ENCODE measurements around the gene USP38.
"Not testable (repeated sequence)": the region's sequence is repeated elsewhere in the genome, so short reads cannot be mapped to it uniquely, and the experiment has no call there.

USP38 gene, protein sequence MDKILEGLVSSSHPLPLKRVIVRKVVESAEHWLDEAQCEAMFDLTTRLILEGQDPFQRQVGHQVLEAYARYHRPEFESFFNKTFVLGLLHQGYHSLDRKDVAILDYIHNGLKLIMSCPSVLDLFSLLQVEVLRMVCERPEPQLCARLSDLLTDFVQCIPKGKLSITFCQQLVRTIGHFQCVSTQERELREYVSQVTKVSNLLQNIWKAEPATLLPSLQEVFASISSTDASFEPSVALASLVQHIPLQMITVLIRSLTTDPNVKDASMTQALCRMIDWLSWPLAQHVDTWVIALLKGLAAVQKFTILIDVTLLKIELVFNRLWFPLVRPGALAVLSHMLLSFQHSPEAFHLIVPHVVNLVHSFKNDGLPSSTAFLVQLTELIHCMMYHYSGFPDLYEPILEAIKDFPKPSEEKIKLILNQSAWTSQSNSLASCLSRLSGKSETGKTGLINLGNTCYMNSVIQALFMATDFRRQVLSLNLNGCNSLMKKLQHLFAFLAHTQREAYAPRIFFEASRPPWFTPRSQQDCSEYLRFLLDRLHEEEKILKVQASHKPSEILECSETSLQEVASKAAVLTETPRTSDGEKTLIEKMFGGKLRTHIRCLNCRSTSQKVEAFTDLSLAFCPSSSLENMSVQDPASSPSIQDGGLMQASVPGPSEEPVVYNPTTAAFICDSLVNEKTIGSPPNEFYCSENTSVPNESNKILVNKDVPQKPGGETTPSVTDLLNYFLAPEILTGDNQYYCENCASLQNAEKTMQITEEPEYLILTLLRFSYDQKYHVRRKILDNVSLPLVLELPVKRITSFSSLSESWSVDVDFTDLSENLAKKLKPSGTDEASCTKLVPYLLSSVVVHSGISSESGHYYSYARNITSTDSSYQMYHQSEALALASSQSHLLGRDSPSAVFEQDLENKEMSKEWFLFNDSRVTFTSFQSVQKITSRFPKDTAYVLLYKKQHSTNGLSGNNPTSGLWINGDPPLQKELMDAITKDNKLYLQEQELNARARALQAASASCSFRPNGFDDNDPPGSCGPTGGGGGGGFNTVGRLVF

DNA sequence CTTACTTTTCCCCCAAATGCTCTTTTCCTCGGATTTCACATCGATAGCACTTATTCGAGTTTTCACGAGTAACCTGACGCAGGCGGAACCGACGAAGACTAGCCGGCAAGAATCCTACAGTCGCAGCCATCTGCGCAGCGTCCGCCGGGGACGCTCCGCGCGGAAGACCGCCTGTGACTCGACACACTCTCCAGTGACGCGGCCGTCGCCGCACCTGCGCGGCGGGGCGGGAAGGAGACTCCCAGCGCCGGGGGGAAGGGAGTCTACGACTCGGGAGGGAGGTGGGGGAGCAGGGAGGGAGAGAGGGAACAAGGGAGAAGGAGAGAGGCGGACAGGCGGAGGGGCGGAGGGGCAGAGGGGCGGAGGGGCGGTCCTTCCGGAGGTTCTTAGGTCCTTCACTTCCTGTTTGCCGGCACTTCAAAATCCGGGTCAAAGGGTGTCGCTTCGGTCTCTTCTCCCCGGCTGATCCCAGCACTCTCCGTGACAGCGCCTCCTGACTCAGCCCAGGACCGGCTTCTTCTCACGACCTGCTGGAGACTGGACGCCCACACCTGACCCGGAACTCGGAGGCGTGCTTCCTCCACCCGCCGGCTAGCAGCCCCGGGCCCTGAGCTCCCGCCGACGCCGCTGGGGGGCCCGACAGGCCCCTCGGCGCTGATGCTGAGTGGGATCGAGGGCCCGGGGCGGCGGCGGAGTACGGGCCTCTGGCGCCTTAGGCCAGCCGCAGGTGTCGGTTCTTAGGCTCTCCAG, at the start of gene USP38:
USP38 (plus strand) TSS at position 415 of the 750 bp plus-strand sequence. CDS start 534 bp downstream, outside the sequence.
- Mint-ChIP-seq H3K27ac (ENCODE audit: low read depth) (peak within 1 kb of the TSS; percentile 95), H3K9me3 (no peaks in the 10 kb centered on the region), H3K36me3 (ENCODE audit: insufficient read depth) (peaks cover 20% of the 10 kb centered on the region), H3K4me3 (peak within 1 kb of the TSS; percentile 87), H3K4me1 (peaks cover 73% of the 10 kb centered on the region), H3K27me3 (no peaks in the 10 kb centered on the region)
- peak; percentile 86 for ATAC-seq (replicated peaks; ENCODE audit: extremely low read depth, poor library complexity, severe bottlenecking)
- DNase-seq (ENCODE audit: low spot score in 2 of 2), result peak; percentile 64 to 74

DNA sequence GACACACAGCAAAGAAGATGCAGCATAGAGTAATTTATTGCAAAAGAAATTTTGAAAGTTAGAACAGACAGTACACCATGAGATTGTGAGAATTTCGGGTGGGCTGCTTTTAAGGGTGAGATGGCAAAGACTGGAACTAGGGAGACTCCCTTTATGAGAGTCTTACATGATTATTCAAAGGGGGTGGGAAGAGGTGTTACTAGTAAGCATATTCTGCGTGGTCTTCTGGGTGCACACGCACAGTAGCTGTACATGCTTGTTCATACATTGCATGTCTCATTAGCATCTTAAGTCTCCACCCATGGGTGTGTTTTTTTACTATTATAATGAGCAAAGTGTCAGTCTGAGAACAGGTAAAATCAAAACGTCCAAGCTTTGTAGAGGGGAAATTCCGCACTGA, 49.4 kb upstream of the USP38 start:
- ATAC-seq (replicated peaks; ENCODE audit: extremely low read depth, poor library complexity, severe bottlenecking) (no peak), DNase-seq (ENCODE audit: low spot score in 2 of 2) (no peak)
- Mint-ChIP-seq H3K9me3 (no peaks in the 10 kb centered on the region), H3K4me3 (no peak overlapping the region), H3K4me1 (no peaks in the 10 kb centered on the region), H3K36me3 (ENCODE audit: insufficient read depth) (no peaks in the 10 kb centered on the region), H3K27ac (ENCODE audit: low read depth) (no peak overlapping the region), H3K27me3 (no peaks in the 10 kb centered on the region)

DNA sequence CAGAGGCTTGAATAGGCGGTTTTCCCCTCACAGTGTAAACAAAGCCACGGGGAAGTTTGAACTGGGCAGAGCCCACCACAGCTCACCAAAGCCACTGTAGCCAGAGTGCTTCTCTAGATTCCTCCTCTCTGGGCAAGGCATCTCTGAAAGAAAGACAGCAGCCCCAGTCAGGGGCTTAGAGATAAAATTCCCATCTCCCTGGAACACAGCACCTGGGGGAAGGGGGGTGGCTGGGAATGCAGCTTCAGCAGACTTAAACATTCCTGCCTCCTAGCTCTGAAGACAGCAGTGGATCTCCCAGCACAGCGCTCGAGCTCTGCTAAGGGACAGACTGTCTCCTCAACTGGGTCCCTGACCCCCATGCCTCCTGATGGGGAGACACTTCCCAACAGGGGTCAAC, 44.0 kb upstream of the USP38 start:
- H3K4me3 Mint-ChIP-seq, result no peak overlapping the region
- H3K9me3 Mint-ChIP-seq, result peaks cover 21% of the 10 kb centered on the region
- no peak overlapping the region for H3K27ac Mint-ChIP-seq (ENCODE audit: low read depth)
- DNase-seq (ENCODE audit: low spot score in 2 of 2) (no peak), ATAC-seq (replicated peaks; ENCODE audit: extremely low read depth, poor library complexity, severe bottlenecking) (no peak)
- H3K27me3 Mint-ChIP-seq, result peaks cover 17% of the 10 kb centered on the region
- no peaks in the 10 kb centered on the region for H3K4me1 Mint-ChIP-seq
- no peaks in the 10 kb centered on the region for H3K36me3 Mint-ChIP-seq (ENCODE audit: insufficient read depth)

DNA sequence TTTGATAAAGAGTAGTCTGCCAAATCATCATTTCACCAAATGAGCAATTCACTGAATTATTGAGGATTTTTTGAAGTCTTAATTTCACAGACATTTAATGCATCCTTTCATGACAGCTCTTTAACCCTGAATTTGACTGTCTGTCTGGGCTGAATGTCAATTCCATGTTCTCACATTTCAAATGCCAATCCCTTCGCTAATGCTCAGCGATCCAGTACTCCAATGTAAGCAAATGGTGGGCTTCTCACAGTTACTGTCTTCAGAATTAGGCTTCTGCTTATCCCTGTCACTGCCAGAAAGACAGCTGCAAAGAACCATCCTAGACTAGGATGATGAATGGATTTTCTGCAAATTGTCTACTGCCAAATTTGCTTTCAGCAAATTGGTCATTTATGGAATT, 36.2 kb upstream of the USP38 start:
- Mint-ChIP-seq H3K4me3 (no peak overlapping the region), H3K27ac (ENCODE audit: low read depth) (no peak overlapping the region), H3K27me3 (peaks cover 6% of the 10 kb centered on the region), H3K36me3 (ENCODE audit: insufficient read depth) (no peaks in the 10 kb centered on the region), H3K4me1 (no peaks in the 10 kb centered on the region), H3K9me3 (peaks cover 50% of the 10 kb centered on the region)
- DNase-seq (ENCODE audit: low spot score in 2 of 2) (no peak), ATAC-seq (replicated peaks; ENCODE audit: extremely low read depth, poor library complexity, severe bottlenecking) (no peak)

DNA sequence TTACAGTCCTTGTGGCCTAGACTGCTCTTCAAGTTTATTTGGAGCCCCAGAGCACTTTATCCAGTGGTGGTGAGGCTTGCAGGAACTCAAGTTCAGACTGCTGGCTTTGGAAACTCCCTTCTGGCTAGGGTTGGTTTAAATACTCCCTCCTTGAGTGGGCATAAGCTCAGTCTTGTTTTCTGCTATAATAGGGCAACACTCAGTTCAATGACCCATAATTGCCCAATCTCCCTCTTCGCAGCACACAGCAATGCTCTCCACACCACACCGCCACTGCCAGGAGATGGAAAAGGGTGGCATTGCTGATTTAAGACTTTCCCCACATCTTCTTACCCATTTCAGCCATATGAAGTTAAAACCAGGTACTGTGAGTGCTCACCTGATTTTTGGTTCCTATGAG, 27.9 kb upstream of the USP38 start:
- no peak for ATAC-seq (replicated peaks; ENCODE audit: extremely low read depth, poor library complexity, severe bottlenecking)
- DNase-seq (ENCODE audit: low spot score in 2 of 2), result no peak
- Mint-ChIP-seq H3K9me3 (peaks cover 34% of the 10 kb centered on the region), H3K36me3 (ENCODE audit: insufficient read depth) (no peaks in the 10 kb centered on the region), H3K4me1 (no peaks in the 10 kb centered on the region), H3K27me3 (no peaks in the 10 kb centered on the region), H3K27ac (ENCODE audit: low read depth) (no peak overlapping the region), H3K4me3 (no peak overlapping the region)

DNA sequence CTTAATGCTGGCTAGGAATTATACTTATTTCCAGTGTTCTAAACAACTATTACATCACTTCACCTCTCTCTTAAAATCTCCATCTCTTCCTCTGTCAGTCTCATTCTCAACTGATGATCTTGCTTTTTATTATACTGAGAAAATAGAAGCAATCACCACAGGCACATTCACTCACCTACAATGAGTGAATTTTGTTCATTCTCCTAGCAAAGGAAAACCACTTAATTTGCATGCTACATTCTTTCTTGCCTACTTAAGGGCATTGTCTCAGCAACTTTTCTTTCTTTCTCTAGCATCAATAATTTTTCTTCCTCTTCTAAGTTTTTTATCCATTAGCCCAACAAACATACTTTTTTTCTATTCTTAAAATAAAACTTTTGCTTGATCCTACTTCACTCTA, 21.1 kb upstream of the USP38 start:
- H3K9me3 Mint-ChIP-seq, result no peaks in the 10 kb centered on the region
- no peak for ATAC-seq (replicated peaks; ENCODE audit: extremely low read depth, poor library complexity, severe bottlenecking)
- no peak overlapping the region for H3K4me3 Mint-ChIP-seq
- H3K36me3 Mint-ChIP-seq (ENCODE audit: insufficient read depth), result no peaks in the 10 kb centered on the region
- no peaks in the 10 kb centered on the region for H3K4me1 Mint-ChIP-seq
- no peaks in the 10 kb centered on the region for H3K27me3 Mint-ChIP-seq
- no peak overlapping the region for H3K27ac Mint-ChIP-seq (ENCODE audit: low read depth)
- DNase-seq (ENCODE audit: low spot score in 2 of 2), result no peak

DNA sequence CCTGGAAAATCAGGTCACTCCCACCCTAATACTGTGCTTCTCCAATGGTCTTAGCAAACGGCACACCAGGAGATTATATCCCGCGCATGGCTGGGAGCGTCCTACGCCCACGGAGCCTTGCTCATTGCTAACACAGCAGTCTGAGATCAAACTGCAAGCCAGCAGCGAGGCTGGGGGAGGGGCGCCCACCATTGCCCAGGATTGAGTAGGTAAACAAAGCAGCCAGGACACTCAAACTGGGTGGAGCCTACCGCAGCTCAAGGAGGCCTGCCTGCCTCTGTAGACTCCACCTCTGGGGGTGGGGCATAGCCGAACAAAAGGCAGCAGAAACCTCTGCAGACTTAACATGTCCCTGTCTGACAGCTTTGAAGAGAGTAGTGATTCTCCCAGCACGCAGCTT, 18.0 kb upstream of the USP38 start:
- DNase-seq (ENCODE audit: low spot score in 2 of 2); H3K27ac Mint-ChIP-seq (ENCODE audit: low read depth); H3K36me3 Mint-ChIP-seq (ENCODE audit: insufficient read depth); ATAC-seq (replicated peaks; ENCODE audit: extremely low read depth, poor library complexity, severe bottlenecking); H3K4me1 Mint-ChIP-seq; H3K9me3 Mint-ChIP-seq; H3K4me3 Mint-ChIP-seq; H3K27me3 Mint-ChIP-seq: not testable (repeated sequence)

DNA sequence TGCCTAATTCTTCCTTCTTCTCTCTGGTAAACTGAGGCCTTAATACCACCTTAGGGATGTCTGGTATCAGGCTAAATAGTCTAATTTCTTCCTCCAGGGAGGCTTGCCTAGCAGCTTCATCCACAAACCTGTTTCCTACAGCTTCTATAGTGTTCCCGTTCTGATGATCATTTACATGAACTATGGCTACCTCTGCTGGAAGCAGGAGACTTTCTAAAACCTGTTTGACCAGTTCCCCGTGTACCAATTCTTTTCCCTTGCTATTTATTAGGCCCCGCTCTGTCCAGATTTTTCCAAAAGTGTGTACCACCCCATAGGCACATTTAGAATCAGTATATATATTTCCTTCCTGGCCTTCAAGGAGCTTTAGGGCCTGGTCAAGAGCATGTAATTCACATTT, 5.8 kb upstream of the USP38 start:
- Mint-ChIP-seq H3K27me3 (no peaks in the 10 kb centered on the region), H3K36me3 (ENCODE audit: insufficient read depth) (peaks cover 4% of the 10 kb centered on the region), H3K4me3 (no peak overlapping the region), H3K4me1 (peaks cover 30% of the 10 kb centered on the region), H3K27ac (ENCODE audit: low read depth) (no peak overlapping the region), H3K9me3 (peaks cover 16% of the 10 kb centered on the region)
- no peak for DNase-seq (ENCODE audit: low spot score in 2 of 2)
- no peak for ATAC-seq (replicated peaks; ENCODE audit: extremely low read depth, poor library complexity, severe bottlenecking)

DNA sequence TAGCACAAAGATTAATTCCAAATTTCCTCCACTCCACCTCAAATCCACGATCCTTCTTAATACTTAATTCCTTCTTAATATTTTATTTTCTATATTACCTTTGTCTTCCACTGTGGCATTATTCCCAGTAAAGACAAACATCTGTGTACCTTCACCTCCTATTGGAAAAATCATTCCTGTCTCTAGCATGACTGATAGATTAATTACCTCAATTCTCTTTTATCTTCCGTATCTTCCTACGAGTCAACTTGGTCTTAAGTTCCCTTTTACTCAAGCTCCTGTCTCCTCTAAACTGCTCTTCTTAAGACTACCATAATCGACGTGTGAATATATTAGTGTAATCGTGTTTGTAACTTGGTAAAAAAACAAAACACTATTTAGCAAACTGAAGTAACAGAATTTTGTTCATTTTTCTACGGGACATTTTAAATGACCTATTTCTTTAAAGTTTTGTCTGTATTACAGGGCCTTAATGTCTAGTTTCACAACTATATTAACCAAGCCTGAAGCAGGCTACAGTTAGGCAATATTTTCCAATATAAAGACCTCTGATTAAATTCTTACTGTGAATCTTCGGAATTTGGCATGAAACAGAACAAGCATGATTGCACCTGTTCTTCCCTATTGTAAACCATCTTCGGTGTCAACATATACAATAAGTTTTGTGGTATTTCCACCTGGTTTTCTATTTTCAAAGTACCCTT, 1.1 kb upstream of the USP38 start:
- H3K4me1 Mint-ChIP-seq, result peaks cover 63% of the 10 kb centered on the region
- peaks cover 16% of the 10 kb centered on the region for H3K36me3 Mint-ChIP-seq (ENCODE audit: insufficient read depth)
- no peaks in the 10 kb centered on the region for H3K27me3 Mint-ChIP-seq
- peaks cover 2% of the 10 kb centered on the region for H3K9me3 Mint-ChIP-seq
- H3K4me3 Mint-ChIP-seq, result peak overlapping the region; percentile 87
- H3K27ac Mint-ChIP-seq (ENCODE audit: low read depth), result peak overlapping the region; percentile 95
- DNase-seq (ENCODE audit: low spot score in 2 of 2) (no peak), ATAC-seq (replicated peaks; ENCODE audit: extremely low read depth, poor library complexity, severe bottlenecking) (no peak)

DNA sequence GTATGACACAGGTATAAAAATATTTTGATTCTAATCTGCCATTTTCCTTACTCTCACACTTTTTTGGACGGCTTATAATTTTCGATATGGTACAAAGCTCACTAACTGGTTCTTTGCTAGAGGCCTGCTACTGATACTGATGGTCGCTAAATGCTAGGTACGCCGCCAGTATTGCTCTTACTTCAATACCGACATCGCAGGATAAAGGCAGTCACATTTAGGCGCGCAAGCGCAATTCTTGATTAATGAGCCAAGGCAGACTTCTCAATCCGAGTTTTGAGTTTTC, 557 bp upstream of the USP38 start:
- no peaks in the 10 kb centered on the region for H3K27me3 Mint-ChIP-seq
- DNase-seq (ENCODE audit: low spot score in 2 of 2), result no peak
- H3K4me1 Mint-ChIP-seq, result peaks cover 68% of the 10 kb centered on the region

DNA sequence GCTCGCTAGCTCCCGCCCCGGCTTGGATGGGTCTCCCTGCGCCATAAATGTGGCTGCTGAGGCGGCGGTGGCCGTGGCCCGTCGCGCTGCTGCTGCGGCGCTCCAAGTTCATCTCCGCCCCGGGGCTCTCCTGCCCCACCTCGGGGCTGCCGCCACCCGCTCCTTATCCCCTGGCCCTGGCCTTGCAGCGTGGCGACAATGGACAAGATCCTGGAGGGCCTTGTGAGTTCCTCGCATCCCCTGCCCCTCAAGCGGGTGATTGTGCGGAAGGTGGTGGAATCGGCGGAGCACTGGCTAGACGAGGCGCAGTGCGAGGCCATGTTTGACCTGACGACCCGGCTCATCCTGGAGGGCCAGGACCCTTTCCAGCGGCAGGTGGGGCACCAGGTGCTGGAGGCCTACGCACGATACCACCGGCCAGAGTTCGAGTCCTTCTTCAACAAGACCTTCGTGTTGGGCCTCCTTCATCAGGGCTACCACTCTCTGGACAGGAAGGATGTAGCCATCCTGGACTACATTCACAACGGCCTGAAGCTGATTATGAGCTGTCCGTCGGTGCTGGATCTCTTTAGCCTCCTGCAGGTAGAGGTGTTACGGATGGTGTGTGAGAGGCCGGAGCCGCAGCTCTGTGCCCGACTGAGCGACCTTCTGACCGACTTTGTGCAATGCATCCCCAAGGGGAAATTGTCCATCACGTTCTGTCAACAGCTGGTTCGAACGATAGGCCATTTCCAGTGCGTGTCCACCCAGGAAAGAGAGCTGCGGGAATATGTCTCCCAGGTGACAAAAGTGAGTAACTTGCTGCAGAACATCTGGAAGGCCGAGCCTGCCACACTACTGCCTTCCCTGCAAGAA, 763 bp downstream of the USP38 start:
- H3K36me3 Mint-ChIP-seq (ENCODE audit: insufficient read depth), result peaks cover 28% of the 10 kb centered on the region
- peak overlapping the region; percentile 87 for H3K4me3 Mint-ChIP-seq
- H3K27me3 Mint-ChIP-seq, result no peaks in the 10 kb centered on the region
- H3K9me3 Mint-ChIP-seq, result no peaks in the 10 kb centered on the region
- H3K4me1 Mint-ChIP-seq, result peaks cover 81% of the 10 kb centered on the region
- peak; percentile 3 for ATAC-seq (replicated peaks; ENCODE audit: extremely low read depth, poor library complexity, severe bottlenecking)
- peak; percentile 15 to 23 for DNase-seq (ENCODE audit: low spot score in 2 of 2)
- peak overlapping the region; percentile 95 for H3K27ac Mint-ChIP-seq (ENCODE audit: low read depth)

More for the DNA sequence above, 557 bp upstream of the USP38 start:
- Mint-ChIP-seq H3K36me3 (ENCODE audit: insufficient read depth) (peaks cover 17% of the 10 kb centered on the region), H3K4me3 (peak overlapping the region; percentile 87), H3K27ac (ENCODE audit: low read depth) (peak overlapping the region; percentile 95), H3K9me3 (no peaks in the 10 kb centered on the region)
- ATAC-seq (replicated peaks; ENCODE audit: extremely low read depth, poor library complexity, severe bottlenecking), result peak; percentile 34
